ENCODE results near the gene NEURL1.

The NEURL1 gene

GRCh38 chr10:103609231-103610082 lies 116.0 kb downstream of the NEURL1 start:
- no peak overlapping the region for H3K4me3 ChIP-seq (ENCODE audit: low read length in 2 of 2)
- H2AK5ac ChIP-seq (ENCODE audit: low read depth, low read length): no peak overlapping the region
- H3K4me1 ChIP-seq (ENCODE audit: control insufficient read depth in 2 of 2, insufficient read depth in 1 of 2, low read depth in 1 of 2, low read length in 2 of 2): peaks cover 0 to 2% of the 10 kb centered on the region in 2 donors
- no peak overlapping the region for H3K9ac ChIP-seq (ENCODE audit: low read depth, low read length, poor library complexity)
- no peak overlapping the region for H2BK5ac ChIP-seq (ENCODE audit: low read length)
- no peak overlapping the region for H2BK120ac ChIP-seq (ENCODE audit: low read depth, low read length)
- H3K14ac ChIP-seq (ENCODE audit: low read length): no peak overlapping the region
- H3K79me1 ChIP-seq (ENCODE audit: low read depth, low read length): no peaks in the 10 kb centered on the region
- no peak overlapping the region for H2BK12ac ChIP-seq (ENCODE audit: low read length)
- H3K4me2 ChIP-seq (ENCODE audit: insufficient read depth, low read length, poor library complexity, severe bottlenecking): no peak overlapping the region
- H2AFZ ChIP-seq (ENCODE audit: low read length): no peak overlapping the region
- H3K23ac ChIP-seq (ENCODE audit: low read depth, low read length, poor library complexity): no peak overlapping the region
- peaks cover 3 to 37% of the 10 kb centered on the region in 2 donors for H3K36me3 ChIP-seq (replicated peaks in 1 of 2; ENCODE audit: control insufficient read depth in 2 of 2, insufficient read depth in 2 of 2, low read length in 2 of 2)
- WGBS, 2 donors (ENCODE audit: extremely low coverage in 2 of 2, insufficient read length in 2 of 2, insufficient replicate concordance in 1 of 2): no CpG with 5 or more reads among the region's 8 CpGs
- no peak overlapping the region for H4K91ac ChIP-seq (ENCODE audit: low read depth, low read length, poor library complexity)
- no peak for DNase-seq (ENCODE audit: low spot score)
- no peak overlapping the region for H4K8ac ChIP-seq (ENCODE audit: low read depth, low read length)
- no peak overlapping the region for H2BK15ac ChIP-seq (ENCODE audit: low read length)
- H3K4ac ChIP-seq (ENCODE audit: low read length): no peak overlapping the region
- no peak overlapping the region for H3K27ac ChIP-seq (replicated peaks; ENCODE audit: low read length)
- H3K27me3 ChIP-seq (ENCODE audit: control insufficient read depth in 3 of 3, insufficient read depth in 3 of 3, low read depth in 1 of 3, low read length in 3 of 3): no peaks in the 10 kb centered on the region
- peaks cover 0 to 3% of the 10 kb centered on the region in 2 donors for H3K9me3 ChIP-seq (replicated peaks in 1 of 2; ENCODE audit: control insufficient read depth in 2 of 2, insufficient read depth in 1 of 2, low read depth in 1 of 2, low read length in 2 of 2)
- H3K18ac ChIP-seq (ENCODE audit: low read length): peak overlapping the region; percentile 76

GRCh38 chr10:103610083-103610472 lies 116.6 kb downstream of the NEURL1 start:
- Histone ChIP-seq H2BK15ac (ENCODE audit: low read length) (no peak overlapping the region), H2BK5ac (ENCODE audit: low read length) (no peak overlapping the region), H3K23ac (ENCODE audit: low read depth, low read length, poor library complexity) (no peak overlapping the region), H3K18ac (ENCODE audit: low read length) (no peak overlapping the region), H4K8ac (ENCODE audit: low read depth, low read length) (no peak overlapping the region), H3K9ac (ENCODE audit: low read depth, low read length, poor library complexity) (no peak overlapping the region), H3K27me3 (ENCODE audit: control insufficient read depth in 3 of 3, insufficient read depth in 3 of 3, low read depth in 1 of 3, low read length in 3 of 3) (no peaks in the 10 kb centered on the region), H3K36me3 (replicated peaks in 1 of 2; ENCODE audit: control insufficient read depth in 2 of 2, insufficient read depth in 2 of 2, low read length in 2 of 2) (peaks cover 3 to 37% of the 10 kb centered on the region in 2 donors), H3K9me3 (replicated peaks in 1 of 2; ENCODE audit: control insufficient read depth in 2 of 2, insufficient read depth in 1 of 2, low read depth in 1 of 2, low read length in 2 of 2) (peaks cover 0 to 3% of the 10 kb centered on the region in 2 donors), H2AFZ (ENCODE audit: low read length) (no peak overlapping the region), H2BK12ac (ENCODE audit: low read length) (no peak overlapping the region), H3K4me2 (ENCODE audit: insufficient read depth, low read length, poor library complexity, severe bottlenecking) (no peak overlapping the region), H3K4ac (ENCODE audit: low read length) (no peak overlapping the region), H3K79me1 (ENCODE audit: low read depth, low read length) (no peaks in the 10 kb centered on the region), H2AK5ac (ENCODE audit: low read depth, low read length) (no peak overlapping the region), H4K91ac (ENCODE audit: low read depth, low read length, poor library complexity) (no peak overlapping the region), H3K27ac (replicated peaks; ENCODE audit: low read length) (no peak overlapping the region), H3K14ac (ENCODE audit: low read length) (no peak overlapping the region), H3K4me3 (ENCODE audit: low read length in 2 of 2) (peak overlapping the region in 1 of 2 donors; percentile 11), H3K4me1 (ENCODE audit: control insufficient read depth in 2 of 2, insufficient read depth in 1 of 2, low read depth in 1 of 2, low read length in 2 of 2) (peaks cover 0 to 4% of the 10 kb centered on the region in 2 donors), H2BK120ac (ENCODE audit: low read depth, low read length) (no peak overlapping the region)
- DNase-seq (ENCODE audit: low spot score): no peak
- no CpG with 5 or more reads among the region's 2 CpGs for WGBS, 2 donors (ENCODE audit: extremely low coverage in 2 of 2, insufficient read length in 2 of 2, insufficient replicate concordance in 1 of 2)

- H3K4me1 ChIP-seq (ENCODE audit: control insufficient read depth in 2 of 2, insufficient read depth in 1 of 2, low read depth in 1 of 2, low read length in 2 of 2): peaks cover 4% of the 10 kb centered on the region in 2 donors
- no peak overlapping the region for H2AFZ ChIP-seq (ENCODE audit: low read length)
- H3K79me1 ChIP-seq (ENCODE audit: low read depth, low read length): no peaks in the 10 kb centered on the region
- H2BK12ac ChIP-seq (ENCODE audit: low read length): no peak overlapping the region
- no peak overlapping the region for H4K91ac ChIP-seq (ENCODE audit: low read depth, low read length, poor library complexity)
- H2BK120ac ChIP-seq (ENCODE audit: low read depth, low read length): no peak overlapping the region
- H3K14ac ChIP-seq (ENCODE audit: low read length): no peak overlapping the region
- WGBS, 2 donors (ENCODE audit: extremely low coverage in 2 of 2, insufficient read length in 2 of 2, insufficient replicate concordance in 1 of 2): no CpG with 5 or more reads among the region's 9 CpGs
- peak overlapping the region in 1 of 2 donors; percentile 36 for H3K4me3 ChIP-seq (ENCODE audit: low read length in 2 of 2)
- no peaks in the 10 kb centered on the region for H3K27me3 ChIP-seq (ENCODE audit: control insufficient read depth in 3 of 3, insufficient read depth in 3 of 3, low read depth in 1 of 3, low read length in 3 of 3)
- H3K18ac ChIP-seq (ENCODE audit: low read length): no peak overlapping the region
- peak overlapping the region; percentile 9 for H2BK5ac ChIP-seq (ENCODE audit: low read length)
- H3K9ac ChIP-seq (ENCODE audit: low read depth, low read length, poor library complexity): no peak overlapping the region
- no peak overlapping the region for H4K8ac ChIP-seq (ENCODE audit: low read depth, low read length)
- no peak overlapping the region for H3K4ac ChIP-seq (ENCODE audit: low read length)
- H3K9me3 ChIP-seq (replicated peaks in 1 of 2; ENCODE audit: control insufficient read depth in 2 of 2, insufficient read depth in 1 of 2, low read depth in 1 of 2, low read length in 2 of 2): no peaks in the 10 kb centered on the region
- no peak for DNase-seq (ENCODE audit: low spot score)
- H2BK15ac ChIP-seq (ENCODE audit: low read length): no peak overlapping the region
- peaks cover 2 to 38% of the 10 kb centered on the region in 2 donors for H3K36me3 ChIP-seq (replicated peaks in 1 of 2; ENCODE audit: control insufficient read depth in 2 of 2, insufficient read depth in 2 of 2, low read length in 2 of 2)
- H2AK5ac ChIP-seq (ENCODE audit: low read depth, low read length): no peak overlapping the region
- H3K4me2 ChIP-seq (ENCODE audit: insufficient read depth, low read length, poor library complexity, severe bottlenecking): no peak overlapping the region
- H3K27ac ChIP-seq (replicated peaks; ENCODE audit: low read length): no peak overlapping the region
- H3K23ac ChIP-seq (ENCODE audit: low read depth, low read length, poor library complexity): no peak overlapping the region
Observed at GRCh38 chr10:103610921-103611511, 117.5 kb downstream of the NEURL1 start.

Data from neuronal stem cell (in vitro differentiated cells).